ENCODE results near the gene GARNL3.

GARNL3 gene

DNA sequence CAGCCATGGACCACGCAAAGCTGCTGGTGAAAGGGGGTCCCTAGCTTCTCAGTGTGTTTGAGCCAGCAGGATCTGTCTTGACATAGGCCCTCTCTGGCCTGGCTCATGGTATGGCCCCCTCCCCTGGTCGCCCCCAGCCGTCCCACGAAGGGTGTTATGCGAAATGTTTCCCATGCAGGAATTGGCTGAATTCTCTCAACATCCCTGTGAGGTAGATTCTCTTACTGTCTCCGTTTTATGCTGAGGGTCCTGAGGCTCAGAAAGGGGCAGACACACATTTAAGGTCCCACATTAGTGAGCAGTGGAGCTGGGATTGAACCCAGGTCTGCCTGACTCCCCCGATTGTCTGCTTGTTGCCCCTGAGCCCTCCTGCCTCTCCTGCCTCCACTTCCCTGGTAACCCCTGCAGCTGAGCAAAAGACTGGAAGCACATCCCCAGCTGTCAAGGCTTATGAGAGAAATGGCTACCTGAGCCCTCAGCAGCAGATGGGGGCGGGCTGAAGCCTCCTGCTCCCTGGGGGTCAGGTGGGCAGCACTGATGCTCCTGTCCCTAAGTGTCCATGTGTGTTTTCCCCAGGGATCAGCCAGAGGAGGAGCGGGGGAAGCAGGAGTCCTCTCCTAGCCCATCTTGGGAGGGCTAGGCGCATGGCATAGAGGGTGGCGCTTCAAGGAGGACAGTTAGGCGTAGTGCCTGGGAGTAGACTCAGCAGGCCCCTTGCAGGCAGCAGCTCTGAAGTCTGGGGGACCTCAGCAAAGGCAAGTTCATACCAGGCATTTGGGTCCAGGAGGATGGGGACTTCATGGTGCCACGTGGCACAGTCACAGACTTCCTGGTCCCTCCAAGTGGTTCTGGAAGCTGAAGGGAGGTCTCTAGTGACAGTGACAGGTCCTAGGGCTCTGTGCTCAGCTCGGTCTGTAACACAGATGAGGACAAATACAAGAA lies 49.0 kb upstream of the GARNL3 start (continued):
- TF ChIP-seq ZNF18 (tag by site-specific recombination; IDR thresholded peaks at IDR 0.05) = no peak
- TF ChIP-seq ZBTB26 (tag by site-specific recombination; optimal IDR thresholded peaks at IDR 0.05) = no peak
- no peak for TF ChIP-seq ZNF433 (tag by site-specific recombination; IDR thresholded peaks at IDR 0.05; ENCODE audit: low read depth)

- Histone ChIP-seq H3K9me3 (ENCODE audit: control insufficient read depth, insufficient read depth, low read depth, low read length) (no peaks in the 10 kb centered on the region), H3K4me3 (ENCODE audit: low read depth, low read length) (no peak overlapping the region), H3K36me3 (ENCODE audit: control insufficient read depth in 2 of 2, insufficient read depth in 1 of 2, low read length in 2 of 2) (no peaks in the 10 kb centered on the region), H3K27ac (ENCODE audit: extremely low read depth, low read depth, low read length) (no peak overlapping the region), H3K4me1 (ENCODE audit: control insufficient read depth, insufficient read depth, low read length) (no peaks in the 10 kb centered on the region)
- TF ChIP-seq, protein P1, sequence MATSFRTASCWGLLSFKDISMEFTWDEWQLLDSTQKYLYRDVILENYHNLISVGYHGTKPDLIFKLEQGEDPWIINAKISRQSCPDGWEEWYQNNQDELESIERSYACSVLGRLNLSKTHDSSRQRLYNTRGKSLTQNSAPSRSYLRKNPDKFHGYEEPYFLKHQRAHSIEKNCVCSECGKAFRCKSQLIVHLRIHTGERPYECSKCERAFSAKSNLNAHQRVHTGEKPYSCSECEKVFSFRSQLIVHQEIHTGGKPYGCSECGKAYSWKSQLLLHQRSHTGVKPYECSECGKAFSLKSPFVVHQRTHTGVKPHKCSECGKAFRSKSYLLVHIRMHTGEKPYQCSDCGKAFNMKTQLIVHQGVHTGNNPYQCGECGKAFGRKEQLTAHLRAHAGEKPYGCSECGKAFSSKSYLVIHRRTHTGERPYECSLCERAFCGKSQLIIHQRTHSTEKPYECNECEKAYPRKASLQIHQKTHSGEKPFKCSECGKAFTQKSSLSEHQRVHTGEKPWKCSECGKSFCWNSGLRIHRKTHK (tag by site-specific recombination; IDR thresholded peaks at IDR 0.05) = no peak
- no peak for TF ChIP-seq ZNF19 (tag by site-specific recombination; IDR thresholded peaks at IDR 0.05; ENCODE audit: low read depth)
- TF ChIP-seq ZNF843 (tag by site-specific recombination; IDR thresholded peaks at IDR 0.05) = no peak
- TF ChIP-seq ZNF416 (tag by site-specific recombination; IDR thresholded peaks at IDR 0.05) = no peak
- ChIA-PET POLR2A (interaction anchor here (1.2 kb wide), 1 partner anchor 181 kb away, joined by 3 read pairs; the partner anchor contains the start of gene SLC2A8), CTCF (interaction anchor here (0.6 to 0.9 kb wide), 3 partner anchors 8 to 239 kb away, joined by 3 read pairs; no protein-coding TSS in a partner anchor)
These were observed 48.2 kb upstream of the GARNL3 start for GRCh38 chr9:127216210-127216887.

GRCh38 chr9:127216888-127217217 lies 47.7 kb upstream of the GARNL3 start:
- POLR2A ChIA-PET = interaction anchor here (1.2 kb wide), 1 partner anchor 180 kb away, joined by 3 read pairs; the partner anchor contains the start of gene SLC2A8
- CTCF ChIA-PET = no interaction called here
- TF ChIP-seq ZIC2 (tag by site-specific recombination; IDR thresholded peaks at IDR 0.05) (peak; percentile 74), ZNF214 (tag by site-specific recombination; IDR thresholded peaks at IDR 0.05; ENCODE audit: borderline replicate concordance) (no peak)
- Histone ChIP-seq H3K4me3 (ENCODE audit: low read depth, low read length) (no peak overlapping the region), H3K4me1 (ENCODE audit: control insufficient read depth, insufficient read depth, low read length) (no peaks in the 10 kb centered on the region), H3K27ac (ENCODE audit: extremely low read depth, low read depth, low read length) (no peak overlapping the region), H3K9me3 (ENCODE audit: control insufficient read depth, insufficient read depth, low read depth, low read length) (no peaks in the 10 kb centered on the region), H3K36me3 (ENCODE audit: control insufficient read depth in 2 of 2, insufficient read depth in 1 of 2, low read length in 2 of 2) (no peaks in the 10 kb centered on the region)

GRCh38 chr9:127218818-127219217 lies 45.8 kb upstream of the GARNL3 start:
- CTCF ChIA-PET = interaction anchor here (0.6 kb wide), 2 partner anchors 146 to 147 kb away, joined by 3 read pairs; no protein-coding TSS in a partner anchor
- H3K27ac ChIP-seq (ENCODE audit: extremely low read depth, low read depth, low read length) = no peak overlapping the region
- H3K4me3 ChIP-seq (ENCODE audit: low read depth, low read length) = no peak overlapping the region
- no peaks in the 10 kb centered on the region for H3K36me3 ChIP-seq (ENCODE audit: control insufficient read depth in 2 of 2, insufficient read depth in 1 of 2, low read length in 2 of 2)
- POLR2A ChIA-PET = no interaction called here
- no peaks in the 10 kb centered on the region for H3K4me1 ChIP-seq (ENCODE audit: control insufficient read depth, insufficient read depth, low read length)
- H3K9me3 ChIP-seq (ENCODE audit: control insufficient read depth, insufficient read depth, low read depth, low read length) = no peaks in the 10 kb centered on the region
- no peak for TF ChIP-seq ZNF48 (tag by site-specific recombination; IDR thresholded peaks at IDR 0.05)
- TF ChIP-seq, protein P2, sequence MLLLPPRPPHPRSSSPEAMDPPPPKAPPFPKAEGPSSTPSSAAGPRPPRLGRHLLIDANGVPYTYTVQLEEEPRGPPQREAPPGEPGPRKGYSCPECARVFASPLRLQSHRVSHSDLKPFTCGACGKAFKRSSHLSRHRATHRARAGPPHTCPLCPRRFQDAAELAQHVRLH (tag by site-specific recombination; IDR thresholded peaks at IDR 0.05) = no peak
- no peak for TF ChIP-seq OSR2 (tag by site-specific recombination; IDR thresholded peaks at IDR 0.05)
- TF ChIP-seq, protein P3, sequence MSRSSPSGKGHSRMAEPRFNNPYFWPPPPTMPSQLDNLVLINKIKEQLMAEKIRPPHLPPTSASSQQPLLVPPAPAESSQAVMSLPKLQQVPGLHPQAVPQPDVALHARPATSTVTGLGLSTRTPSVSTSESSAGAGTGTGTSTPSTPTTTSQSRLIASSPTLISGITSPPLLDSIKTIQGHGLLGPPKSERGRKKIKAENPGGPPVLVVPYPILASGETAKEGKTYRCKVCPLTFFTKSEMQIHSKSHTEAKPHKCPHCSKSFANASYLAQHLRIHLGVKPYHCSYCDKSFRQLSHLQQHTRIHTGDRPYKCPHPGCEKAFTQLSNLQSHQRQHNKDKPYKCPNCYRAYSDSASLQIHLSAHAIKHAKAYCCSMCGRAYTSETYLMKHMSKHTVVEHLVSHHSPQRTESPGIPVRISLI (tag by site-specific recombination; IDR thresholded peaks at IDR 0.05) = no peak
- TF ChIP-seq SP3 (tag by site-specific recombination; IDR thresholded peaks at IDR 0.05) = no peak
- TF ChIP-seq ZNF548 (tag by site-specific recombination; IDR thresholded peaks at IDR 0.05) = no peak
- no peak for TF ChIP-seq ZNF629 (tag by site-specific recombination; IDR thresholded peaks at IDR 0.05)
- TF ChIP-seq ZSCAN30 (tag by site-specific recombination; IDR thresholded peaks at IDR 0.05) = no peak
- no peak for TF ChIP-seq ATF2 (tag by site-specific recombination; IDR thresholded peaks at IDR 0.05; ENCODE audit: low read depth)
- no peak for TF ChIP-seq ZNF785 (tag by site-specific recombination; IDR thresholded peaks at IDR 0.05)
- no peak for TF ChIP-seq ZNF473 (tag by site-specific recombination; IDR thresholded peaks at IDR 0.05)
